ENCODE data around the gene USP21.

DNA sequence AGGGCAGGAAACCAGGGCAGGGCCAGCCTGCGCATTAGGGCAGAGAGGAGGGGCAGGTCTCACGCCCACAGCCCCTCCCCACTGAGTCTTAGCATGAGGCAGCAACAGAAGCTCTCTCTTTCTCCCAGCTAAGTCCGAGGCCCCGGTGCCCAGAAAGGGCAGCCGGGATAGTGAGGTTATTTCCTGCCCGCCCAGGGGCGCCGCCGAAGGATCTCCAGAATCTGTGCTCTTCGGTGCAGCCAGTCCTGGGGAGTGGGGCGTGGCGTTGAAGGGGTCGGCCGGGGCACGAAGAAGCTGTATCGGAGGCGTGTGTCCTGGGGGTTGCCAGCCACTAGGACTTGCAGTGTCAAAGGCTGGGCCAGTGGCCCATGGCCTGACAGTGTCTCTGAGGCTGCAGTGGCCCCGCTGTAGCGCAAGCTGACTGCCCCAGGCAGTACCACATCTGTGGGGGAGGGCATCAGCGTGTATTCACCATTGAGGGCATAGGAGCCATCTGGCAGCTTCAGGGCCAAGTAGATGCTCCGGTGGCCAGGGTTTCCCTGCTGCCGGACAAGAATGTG, 31.7 kb downstream of the USP21 start:
- TF ChIP-seq, protein P1, sequence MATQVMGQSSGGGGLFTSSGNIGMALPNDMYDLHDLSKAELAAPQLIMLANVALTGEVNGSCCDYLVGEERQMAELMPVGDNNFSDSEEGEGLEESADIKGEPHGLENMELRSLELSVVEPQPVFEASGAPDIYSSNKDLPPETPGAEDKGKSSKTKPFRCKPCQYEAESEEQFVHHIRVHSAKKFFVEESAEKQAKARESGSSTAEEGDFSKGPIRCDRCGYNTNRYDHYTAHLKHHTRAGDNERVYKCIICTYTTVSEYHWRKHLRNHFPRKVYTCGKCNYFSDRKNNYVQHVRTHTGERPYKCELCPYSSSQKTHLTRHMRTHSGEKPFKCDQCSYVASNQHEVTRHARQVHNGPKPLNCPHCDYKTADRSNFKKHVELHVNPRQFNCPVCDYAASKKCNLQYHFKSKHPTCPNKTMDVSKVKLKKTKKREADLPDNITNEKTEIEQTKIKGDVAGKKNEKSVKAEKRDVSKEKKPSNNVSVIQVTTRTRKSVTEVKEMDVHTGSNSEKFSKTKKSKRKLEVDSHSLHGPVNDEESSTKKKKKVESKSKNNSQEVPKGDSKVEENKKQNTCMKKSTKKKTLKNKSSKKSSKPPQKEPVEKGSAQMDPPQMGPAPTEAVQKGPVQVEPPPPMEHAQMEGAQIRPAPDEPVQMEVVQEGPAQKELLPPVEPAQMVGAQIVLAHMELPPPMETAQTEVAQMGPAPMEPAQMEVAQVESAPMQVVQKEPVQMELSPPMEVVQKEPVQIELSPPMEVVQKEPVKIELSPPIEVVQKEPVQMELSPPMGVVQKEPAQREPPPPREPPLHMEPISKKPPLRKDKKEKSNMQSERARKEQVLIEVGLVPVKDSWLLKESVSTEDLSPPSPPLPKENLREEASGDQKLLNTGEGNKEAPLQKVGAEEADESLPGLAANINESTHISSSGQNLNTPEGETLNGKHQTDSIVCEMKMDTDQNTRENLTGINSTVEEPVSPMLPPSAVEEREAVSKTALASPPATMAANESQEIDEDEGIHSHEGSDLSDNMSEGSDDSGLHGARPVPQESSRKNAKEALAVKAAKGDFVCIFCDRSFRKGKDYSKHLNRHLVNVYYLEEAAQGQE (IDR thresholded peaks at IDR 0.05; ENCODE audit: insufficient read depth in 1 of 2, low read depth in 2 of 2, low read length in 2 of 2), result no peak
- TF ChIP-seq TAF1 (IDR thresholded peaks at IDR 0.05; ENCODE audit: borderline replicate concordance, insufficient read depth, low read length) (no peak), POLR2AphosphoS5 (IDR thresholded peaks at IDR 0.05; ENCODE audit: low read depth, low read length) (no peak), SIN3A (IDR thresholded peaks at IDR 0.05; ENCODE audit: borderline replicate concordance, insufficient read depth, low read length) (no peak), FOXP2 (optimal IDR thresholded peaks at IDR 0.05; ENCODE audit: borderline replicate concordance, extremely low read depth, extremely low read length, insufficient read depth) (no peak)

All from PFSK-1 (cell line).